GM23338 (cell line): Measurements from ENCODE around the gene ARSD. TPM values are rescaled to one million over a fixed set of nuclear protein-coding genes. Genes with fewer than 3 reads are reported as not detected.
A peak's percentile ranks its signal among the peaks of the same experiment; 100 is the strongest.

Experiments
- ATAC-seq: fragments of 200-7000 bp; cut with Tn5 transposase; 3 replicates; pipeline ENCODE4 v1.9.1; 2020
- DNase-seq: peaks from one replicate; pipeline ENCODE4 v3.0.0-alpha.2; 2015; ENCODE audit warnings: low spot score
- H2AFZ ChIP-seq: fragments of 200-600 bp; sonication (generic); 2 replicates; pipeline ENCODE4 v1.8.0; 2016; ENCODE audit warnings: antibody characterized with exemption, mild to moderate bottlenecking, moderate library complexity
- H3F3A ChIP-seq: fragments of 200-600 bp; sonication (generic); replicated peaks from 2 replicates; pipeline ENCODE4 v1.8.0; 2017; ENCODE audit warnings: antibody characterized with exemption, mixed run types, low read depth
- H3K27ac ChIP-seq: fragments of 200-600 bp; sonication (generic); 2 replicates; pipeline ENCODE4 v1.6.1; 2016; ENCODE audit warnings: low read depth
- H3K27me3 ChIP-seq: fragments of 200-600 bp; sonication (generic); 2 replicates; pipeline ENCODE4 v1.8.0; 2016; ENCODE audit warnings: mild to moderate bottlenecking, mixed run types, moderate library complexity; ENCODE audit not compliant: insufficient read depth
- H3K36me3 ChIP-seq: fragments of 200-600 bp; sonication (generic); 2 replicates; pipeline ENCODE4 v1.8.0; 2016; ENCODE audit warnings: mild to moderate bottlenecking; ENCODE audit not compliant: insufficient read depth
- H3K4me1 ChIP-seq: fragments of 200-600 bp; sonication (generic); 2 replicates; pipeline ENCODE4 v1.8.0; 2016; ENCODE audit warnings: mild to moderate bottlenecking, moderate library complexity; ENCODE audit not compliant: insufficient read depth
- H3K4me2 ChIP-seq: fragments of 200-600 bp; sonication (generic); 2 replicates; pipeline ENCODE4 v1.7.1; 2017; ENCODE audit warnings: mixed run types
- H3K4me3 ChIP-seq: fragments of 200-600 bp; sonication (generic); 2 replicates; pipeline ENCODE4 v1.6.1; 2016; ENCODE audit warnings: mixed run types
- H3K79me2 ChIP-seq: fragments of 200-600 bp; sonication (generic); replicated peaks from 2 replicates; pipeline ENCODE4 v1.8.0; 2017; ENCODE audit warnings: mild to moderate bottlenecking; ENCODE audit not compliant: insufficient read depth
- H3K9me2 ChIP-seq: fragments of 200-600 bp; sonication (generic); 2 replicates; pipeline ENCODE4 v1.8.0; 2017; ENCODE audit not compliant: insufficient read depth
- H4K20me1 ChIP-seq: fragments of 200-600 bp; sonication (generic); replicated peaks from 2 replicates; pipeline ENCODE4 v1.8.0; 2017; ENCODE audit warnings: mild to moderate bottlenecking; ENCODE audit not compliant: insufficient read depth
- H3K27ac Mint-ChIP-seq: 2 replicates; pipeline ENCODE4 v1.8.0; 2020; ENCODE audit warnings: inconsistent platforms, mild to moderate bottlenecking, moderate library complexity, mixed read lengths
- H3K27me3 Mint-ChIP-seq: 3 replicates; pipeline ENCODE4 v1.8.0; 2022; ENCODE audit warnings: low read depth, mild to moderate bottlenecking, moderate library complexity, mixed read lengths, inconsistent platforms; ENCODE audit not compliant: insufficient read depth, poor library complexity
- H3K36me3 Mint-ChIP-seq: 3 replicates; pipeline ENCODE4 v1.8.0; 2021; ENCODE audit warnings: low read depth, mild to moderate bottlenecking, inconsistent platforms, moderate library complexity, mixed read lengths
- H3K4me1 Mint-ChIP-seq: 3 replicates; pipeline ENCODE4 v1.8.0; 2020; ENCODE audit warnings: mild to moderate bottlenecking, inconsistent platforms, mixed read lengths
- H3K4me3 Mint-ChIP-seq: 3 replicates; pipeline ENCODE4 v1.8.0; 2021; ENCODE audit warnings: moderate library complexity, mild to moderate bottlenecking, inconsistent platforms, mixed read lengths
- H3K9me3 Mint-ChIP-seq: 3 replicates; pipeline ENCODE4 v1.8.0; 2020; ENCODE audit warnings: moderate library complexity, mild to moderate bottlenecking, inconsistent platforms, mixed read lengths
- CTCF ChIP-seq, 2 experiments: fragments of 200-600 bp in 1 of 2; sonication (generic) in 1 of 2; conservative IDR thresholded peaks; 2 replicates each; pipeline versions ENCODE4 v1.5.1 to v1.6.1; 2016 to 2017; ENCODE audit warnings: antibody characterized with exemption in 2 of 2, low read depth in 2 of 2, mild to moderate bottlenecking in 2 of 2, moderate library complexity in 1 of 2
- EZH2 ChIP-seq: fragments of 200-600 bp; sonication (generic); IDR thresholded peaks from one replicate; pipeline ENCODE4 v1.8.0; 2017; ENCODE audit warnings: antibody characterized with exemption, mild to moderate bottlenecking, low read depth; ENCODE audit not compliant: unreplicated experiment
- NANOG ChIP-seq: IDR thresholded peaks from 2 replicates; pipeline ENCODE4 v1.6.1; 2016; ENCODE audit warnings: antibody characterized with exemption, borderline replicate concordance
- POLR2AphosphoS5 ChIP-seq: IDR thresholded peaks from 2 replicates; pipeline ENCODE4 v1.6.1; 2016; ENCODE audit warnings: antibody characterized with exemption, low read depth
- STAT1 ChIP-seq: IDR thresholded peaks from one replicate; pipeline ENCODE4 v1.6.1; 2016; ENCODE audit warnings: antibody characterized with exemption; ENCODE audit not compliant: unreplicated experiment
- ZNF331 ChIP-seq: fragments of 250-450 bp; sonication (Bioruptor Pico); IDR thresholded peaks from 2 replicates; pipeline ENCODE4 v1.5.0; 2020; ENCODE audit warnings: low read depth, mild to moderate bottlenecking, moderate library complexity
- polyA plus RNA-seq: library from polyadenylated mRNA; unstranded; fragments of >200 nt; fragmentation: Nextera tagmentation; extraction: Ambion mirVana; gene quantifications from 2 replicates; pipeline ENCODE4 v1.2.1, GENCODE V29; 2016
- total RNA-seq: library from RNA; depleted of rRNA; stranded (reverse); fragments of >200 nt; shearing (Covaris generic); gene quantifications from 2 replicates; pipeline ENCODE4 v1.2.3, GENCODE V29; 2014
- TF ChIP-seq, protein P1 (sequence below): IDR thresholded peaks from one replicate; pipeline ENCODE4 v1.6.1; 2018; ENCODE audit warnings: antibody characterized with exemption; ENCODE audit not compliant: unreplicated experiment

ARSD gene
- total and polyA plus RNA-seq, 2 experiments from 2014 or later = 1.3 to 1.7 TPM

- peak; percentile 5 for DNase-seq
- no peak overlapping the region for H3K4me2 ChIP-seq
These were observed 39.1 kb upstream of the ARSD start for GRCh38 chrX:2967998-2968909.

More at GRCh38 chrX:2967998-2968909, 39.1 kb upstream of the ARSD start:
- H3K36me3 ChIP-seq = no peaks in the 10 kb centered on the region
- H3K27me3 ChIP-seq = no peaks in the 10 kb centered on the region
- ATAC-seq = no peak
- no peaks in the 10 kb centered on the region for H3K36me3 Mint-ChIP-seq
- no peak overlapping the region for H3K4me3 Mint-ChIP-seq
- H3K4me3 ChIP-seq = no peak overlapping the region
- peaks cover 9% of the 10 kb centered on the region for H3K9me3 Mint-ChIP-seq
- peaks cover 7% of the 10 kb centered on the region; the same call in 1 of the 2 replicates for H3K4me1 ChIP-seq
- no peak overlapping the region for H3K27ac Mint-ChIP-seq
- H4K20me1 ChIP-seq = no peaks in the 10 kb centered on the region
- TF ChIP-seq NANOG = no peak
- no peak for TF ChIP-seq STAT1
- TF ChIP-seq POLR2AphosphoS5 = no peak
- no peak for TF ChIP-seq ZNF331 (CRISPR knock-in tag)
- no peak for TF ChIP-seq CTCF (conservative IDR thresholded peaks at IDR 0.05; ENCODE audit: low read depth in 2 of 2)
- TF ChIP-seq, protein P1, sequence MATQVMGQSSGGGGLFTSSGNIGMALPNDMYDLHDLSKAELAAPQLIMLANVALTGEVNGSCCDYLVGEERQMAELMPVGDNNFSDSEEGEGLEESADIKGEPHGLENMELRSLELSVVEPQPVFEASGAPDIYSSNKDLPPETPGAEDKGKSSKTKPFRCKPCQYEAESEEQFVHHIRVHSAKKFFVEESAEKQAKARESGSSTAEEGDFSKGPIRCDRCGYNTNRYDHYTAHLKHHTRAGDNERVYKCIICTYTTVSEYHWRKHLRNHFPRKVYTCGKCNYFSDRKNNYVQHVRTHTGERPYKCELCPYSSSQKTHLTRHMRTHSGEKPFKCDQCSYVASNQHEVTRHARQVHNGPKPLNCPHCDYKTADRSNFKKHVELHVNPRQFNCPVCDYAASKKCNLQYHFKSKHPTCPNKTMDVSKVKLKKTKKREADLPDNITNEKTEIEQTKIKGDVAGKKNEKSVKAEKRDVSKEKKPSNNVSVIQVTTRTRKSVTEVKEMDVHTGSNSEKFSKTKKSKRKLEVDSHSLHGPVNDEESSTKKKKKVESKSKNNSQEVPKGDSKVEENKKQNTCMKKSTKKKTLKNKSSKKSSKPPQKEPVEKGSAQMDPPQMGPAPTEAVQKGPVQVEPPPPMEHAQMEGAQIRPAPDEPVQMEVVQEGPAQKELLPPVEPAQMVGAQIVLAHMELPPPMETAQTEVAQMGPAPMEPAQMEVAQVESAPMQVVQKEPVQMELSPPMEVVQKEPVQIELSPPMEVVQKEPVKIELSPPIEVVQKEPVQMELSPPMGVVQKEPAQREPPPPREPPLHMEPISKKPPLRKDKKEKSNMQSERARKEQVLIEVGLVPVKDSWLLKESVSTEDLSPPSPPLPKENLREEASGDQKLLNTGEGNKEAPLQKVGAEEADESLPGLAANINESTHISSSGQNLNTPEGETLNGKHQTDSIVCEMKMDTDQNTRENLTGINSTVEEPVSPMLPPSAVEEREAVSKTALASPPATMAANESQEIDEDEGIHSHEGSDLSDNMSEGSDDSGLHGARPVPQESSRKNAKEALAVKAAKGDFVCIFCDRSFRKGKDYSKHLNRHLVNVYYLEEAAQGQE = no peak
- TF ChIP-seq EZH2 = no peak
- no peaks in the 10 kb centered on the region for H3F3A ChIP-seq
- H2AFZ ChIP-seq = no peak overlapping the region; the same call in 1 of the 2 replicates
- peaks cover 11% of the 10 kb centered on the region for H3K4me1 Mint-ChIP-seq
- peaks cover 3% of the 10 kb centered on the region for H3K27me3 Mint-ChIP-seq
- no peak overlapping the region for H3K27ac ChIP-seq
- H3K9me2 ChIP-seq = no peaks in the 10 kb centered on the region
- H3K79me2 ChIP-seq = no peaks in the 10 kb centered on the region
